Mucosa of descending colon (tissue), 3 donors: ENCODE data around the gene CST1. TPM values are rescaled to one million over a fixed set of nuclear protein-coding genes. Genes with fewer than 3 reads are reported as not detected.
A peak's percentile ranks its signal among the peaks of the same experiment; 100 is the strongest.
"Not testable (repeated sequence)": the region's sequence is repeated elsewhere in the genome, so short reads cannot be mapped to it uniquely, and the experiment has no call there.

Experiments used
- ATAC-seq: fragments of 200-7000 bp; cut with Tn5 transposase; one replicate; pipeline ENCODE4 v1.9.1; 2020; ENCODE audit warnings: mild to moderate bottlenecking, moderate library complexity
- DNase-seq, 3 donors: peaks; one replicate each; pipeline ENCODE4 v3.0.0-alpha.2; 2020
- H3K36me3 ChIP-seq: fragments of 200-600 bp; one replicate; pipeline ENCODE4 v1.8.0; 2021; ENCODE audit warnings: low read depth, mild to moderate bottlenecking
- H3K4me1 ChIP-seq: fragments of 200-600 bp; one replicate; pipeline ENCODE4 v1.8.0; 2021; ENCODE audit warnings: low read depth, mild to moderate bottlenecking
- H3K4me3 ChIP-seq: fragments of 200-600 bp; one replicate; pipeline ENCODE4 v1.8.0; 2021; ENCODE audit warnings: mild to moderate bottlenecking
- H3K9me3 ChIP-seq: fragments of 200-600 bp; one replicate; pipeline ENCODE4 v1.8.0; 2021; ENCODE audit warnings: mild to moderate bottlenecking
- intact Hi-C, 2 donors: fragments of 100-400 bp; cut with DNase I in 1 of 2; cut with micrococcal nuclease in 1 of 2; formaldehyde crosslinking; loops; one replicate each; pipeline versions ENCODE4 v1.11.0 to v1.11.1; 2022; cut with DNase I, micrococcal nuclease
- total RNA-seq, 3 donors: library from RNA; stranded (reverse); fragmentation: NEBNext Ultra II Directional in 2 of 3; extraction: Animal tissue kit (Norgen Biotek cat#: 25700) in 2 of 3; gene quantifications; one replicate each; pipeline versions ENCODE4 v1.2.1 to v1.2.4, GENCODE V29; 2021 to 2023
- TF ChIP-seq, protein P1 (sequence below): fragments of 200-600 bp; IDR thresholded peaks from one replicate; pipeline ENCODE4 v1.8.0; 2022; ENCODE audit warnings: antibody characterized with exemption, mild to moderate bottlenecking
- donor health status: DM: no; HTN: no; CAD: no; lungs with moderate emphysema.
- donor health status: DM: no; HTN: no; CAD: no.
- donor health status: DM: no; HTN: yes; CAD: no.

CST1 gene
- total RNA-seq, 3 donors from 2014 or later: not detected

DNA sequence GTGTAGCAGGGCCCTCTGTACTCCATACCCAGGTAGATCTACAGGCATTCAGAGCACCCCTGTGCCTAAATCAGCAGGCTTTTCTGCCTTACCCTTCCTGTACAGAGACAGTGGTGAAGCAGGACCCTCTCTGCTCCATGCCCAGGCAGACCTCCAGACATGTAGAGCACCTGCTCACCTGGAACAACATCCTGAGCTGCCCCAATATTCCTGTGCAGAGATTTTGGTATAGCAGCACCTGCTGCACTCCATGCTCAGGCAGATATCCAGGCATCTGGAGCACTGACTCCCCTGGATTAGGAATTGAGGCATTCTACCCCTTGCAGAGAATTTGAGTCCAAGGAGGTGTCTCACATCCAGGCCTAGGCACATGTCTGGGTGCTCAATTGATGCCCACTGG, 12.6 kb upstream of the CST1 start:
- intact Hi-C loops: no loop called here

DNA sequence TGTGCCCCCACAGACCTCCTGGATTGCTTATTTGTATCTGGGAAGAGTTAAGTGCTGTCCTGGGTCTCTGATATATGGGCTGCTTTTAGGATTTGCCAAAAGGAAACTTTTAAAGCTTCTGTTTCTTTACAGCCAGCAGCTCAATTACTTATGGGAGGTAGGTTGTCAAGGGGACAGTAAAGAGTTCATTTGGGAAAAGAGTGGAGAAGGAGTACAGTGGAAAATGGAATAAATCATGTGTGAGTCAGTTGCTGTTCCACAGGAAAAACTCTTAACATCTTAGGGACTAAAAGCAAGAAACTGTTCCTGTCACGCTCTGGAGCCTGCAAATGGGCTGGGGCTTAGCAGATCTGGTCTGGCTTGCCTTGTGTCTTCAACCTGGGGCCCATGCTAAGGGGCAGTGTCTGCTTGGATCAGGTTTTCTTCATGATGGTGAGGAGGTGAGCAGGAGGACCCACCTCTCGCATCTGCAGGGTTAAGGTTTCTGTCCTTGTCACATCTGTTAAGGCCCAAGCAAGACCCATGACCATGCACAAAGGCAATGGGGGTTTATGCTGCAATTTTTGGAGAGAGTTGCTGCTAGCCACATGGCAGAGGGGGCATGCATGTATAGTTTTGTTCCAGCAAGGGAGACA, 8.7 kb upstream of the CST1 start:
- Histone ChIP-seq H3K36me3 (no peaks in the 10 kb centered on the region), H3K4me3 (no peak overlapping the region), H3K4me1 (no peaks in the 10 kb centered on the region), H3K9me3 (no peaks in the 10 kb centered on the region)
- ATAC-seq (no peak), DNase-seq (no peak)
- intact Hi-C loops: no loop called here
- TF ChIP-seq, protein P1, sequence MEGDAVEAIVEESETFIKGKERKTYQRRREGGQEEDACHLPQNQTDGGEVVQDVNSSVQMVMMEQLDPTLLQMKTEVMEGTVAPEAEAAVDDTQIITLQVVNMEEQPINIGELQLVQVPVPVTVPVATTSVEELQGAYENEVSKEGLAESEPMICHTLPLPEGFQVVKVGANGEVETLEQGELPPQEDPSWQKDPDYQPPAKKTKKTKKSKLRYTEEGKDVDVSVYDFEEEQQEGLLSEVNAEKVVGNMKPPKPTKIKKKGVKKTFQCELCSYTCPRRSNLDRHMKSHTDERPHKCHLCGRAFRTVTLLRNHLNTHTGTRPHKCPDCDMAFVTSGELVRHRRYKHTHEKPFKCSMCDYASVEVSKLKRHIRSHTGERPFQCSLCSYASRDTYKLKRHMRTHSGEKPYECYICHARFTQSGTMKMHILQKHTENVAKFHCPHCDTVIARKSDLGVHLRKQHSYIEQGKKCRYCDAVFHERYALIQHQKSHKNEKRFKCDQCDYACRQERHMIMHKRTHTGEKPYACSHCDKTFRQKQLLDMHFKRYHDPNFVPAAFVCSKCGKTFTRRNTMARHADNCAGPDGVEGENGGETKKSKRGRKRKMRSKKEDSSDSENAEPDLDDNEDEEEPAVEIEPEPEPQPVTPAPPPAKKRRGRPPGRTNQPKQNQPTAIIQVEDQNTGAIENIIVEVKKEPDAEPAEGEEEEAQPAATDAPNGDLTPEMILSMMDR: no peak

More for the DNA sequence above, 12.6 kb upstream of the CST1 start:
- DNase-seq (no peak), ATAC-seq (no peak)
- H3K36me3 ChIP-seq: no peaks in the 10 kb centered on the region
- H3K4me3 ChIP-seq: no peak overlapping the region
- H3K9me3 ChIP-seq: no peaks in the 10 kb centered on the region
- TF ChIP-seq, protein P1: no peak
- no peaks in the 10 kb centered on the region for H3K4me1 ChIP-seq

GRCh38 chr20:23756792-23757191, 6.1 kb upstream of the CST1 start:
- intact Hi-C loops, H3K9me3 ChIP-seq, DNase-seq, H3K4me3 ChIP-seq, H3K36me3 ChIP-seq, H3K4me1 ChIP-seq, ATAC-seq: not testable (repeated sequence)

GRCh38 chr20:23755131-23755611, 4.4 kb upstream of the CST1 start:
- ATAC-seq, H3K4me3 ChIP-seq, H3K4me1 ChIP-seq, H3K36me3 ChIP-seq, H3K9me3 ChIP-seq, intact Hi-C loops: not testable (repeated sequence)
- DNase-seq: peak in 1 of 3 donors; percentile 2

- H3K4me3 ChIP-seq: no peak overlapping the region
- ATAC-seq (no peak), DNase-seq (no peak)
- H3K9me3 ChIP-seq: no peaks in the 10 kb centered on the region
- TF ChIP-seq, protein P1: no peak
- intact Hi-C loops: no loop called here
- H3K36me3 ChIP-seq: no peaks in the 10 kb centered on the region
- H3K4me1 ChIP-seq: no peaks in the 10 kb centered on the region
These were observed 4.0 kb upstream of the CST1 start for GRCh38 chr20:23754731-23755130.

DNA sequence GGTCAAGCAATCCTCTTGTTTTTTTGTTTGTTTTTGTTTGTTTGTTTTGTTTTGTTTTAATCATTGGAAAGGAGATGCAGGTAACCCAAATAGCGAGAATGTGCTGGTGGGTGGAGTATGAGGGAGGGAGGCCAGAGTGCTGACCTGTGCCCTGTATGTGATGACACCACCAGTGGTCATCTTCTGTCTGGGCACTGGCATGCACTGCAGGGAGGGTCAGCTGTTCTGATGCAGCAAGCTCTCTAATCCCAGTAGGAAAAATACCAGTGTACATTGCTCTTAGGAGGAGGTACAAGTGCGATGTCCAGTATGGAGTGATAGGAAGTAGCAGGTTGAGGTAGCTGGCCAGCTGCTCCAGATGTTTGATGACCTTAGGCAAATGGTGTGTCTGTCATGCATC, 2.9 kb upstream of the CST1 start:
- intact Hi-C loops: no loop called here
- ATAC-seq (no peak), DNase-seq (no peak)
- no peaks in the 10 kb centered on the region for H3K36me3 ChIP-seq
- H3K4me1 ChIP-seq: no peaks in the 10 kb centered on the region
- TF ChIP-seq, protein P1: no peak
- H3K9me3 ChIP-seq: no peaks in the 10 kb centered on the region
- H3K4me3 ChIP-seq: no peak overlapping the region

DNA sequence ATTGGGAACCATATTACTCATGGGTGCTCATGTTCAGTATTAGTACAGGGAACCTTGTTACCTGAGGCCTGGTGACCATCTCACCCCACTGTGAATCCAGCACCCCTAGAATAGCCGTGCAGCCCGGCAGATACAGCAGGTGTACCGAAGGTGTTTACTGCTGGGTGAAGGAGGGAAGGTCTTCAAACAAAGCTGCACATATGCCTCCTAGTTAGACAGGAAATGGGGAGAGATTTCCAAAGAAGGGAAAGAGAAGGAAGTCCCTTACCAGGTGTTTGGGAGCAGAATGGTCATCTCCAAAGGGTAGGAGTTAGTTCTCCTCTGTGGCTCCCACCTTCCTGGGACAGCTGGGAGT, 2.4 kb upstream of the CST1 start:
- intact Hi-C loops: no loop called here
- H3K9me3 ChIP-seq: no peaks in the 10 kb centered on the region
- H3K36me3 ChIP-seq: no peaks in the 10 kb centered on the region
- TF ChIP-seq, protein P1: no peak
- H3K4me1 ChIP-seq: no peaks in the 10 kb centered on the region
- ATAC-seq (no peak), DNase-seq (no peak)
- H3K4me3 ChIP-seq: no peak overlapping the region
